ENCODE measurements around the gene LMF2. TPM values are rescaled to one million over a fixed set of nuclear protein-coding genes. Genes with fewer than 3 reads are reported as not detected.

Gene LMF2
- total and polyA plus RNA-seq, 2 of the 4 experiments (the other 2 are of a cell fraction) = 16.8 to 82.6 TPM

DNA sequence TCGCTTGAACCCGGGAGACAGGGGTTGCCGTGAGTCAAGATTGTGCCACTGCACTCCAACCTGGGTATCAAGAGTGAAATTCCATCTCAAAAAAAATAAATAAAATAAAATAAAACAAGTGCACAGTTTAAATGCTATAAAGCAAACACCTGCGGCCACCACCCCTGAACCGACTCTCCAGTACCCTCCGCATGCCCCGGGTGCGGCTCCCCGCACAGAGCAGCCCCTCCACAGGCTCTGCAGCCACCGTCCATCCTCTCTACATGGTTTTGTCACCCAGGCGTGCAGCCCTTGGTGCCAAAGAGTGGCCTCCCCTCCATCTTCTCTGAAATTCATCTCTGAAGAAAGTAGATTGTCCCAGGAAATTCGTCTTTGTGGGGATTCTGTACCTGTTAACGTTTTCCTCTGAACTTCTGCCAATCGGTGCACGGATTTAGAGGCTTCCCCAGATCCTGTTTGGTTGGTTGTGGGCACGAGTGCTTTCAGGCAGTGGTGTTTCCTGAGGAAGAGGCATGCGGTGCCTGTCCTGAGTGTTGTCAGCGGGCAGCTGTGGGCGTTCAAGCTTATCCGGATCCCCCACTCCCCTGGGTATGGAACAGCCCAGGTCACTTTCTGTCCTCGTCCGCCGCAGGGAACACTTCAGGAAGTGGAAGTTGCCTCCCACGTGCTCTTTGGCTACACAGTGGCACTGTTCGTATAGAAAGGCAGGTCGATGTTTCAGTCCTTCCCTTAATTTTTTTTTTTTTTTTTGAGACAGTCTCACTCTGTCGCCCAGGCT, 16.8 kb downstream of the LMF2 start:
- 80% methylated on average over 10 of the region's 27 CpGs; no CpG with 5 or more reads in 1 of the 2 experiments for WGBS, 2 experiments (ENCODE audit: extremely low coverage in 2 of 2, insufficient read length in 1 of 2)
- dilution Hi-C loops (cut with HindIII; ENCODE audit: low sequenced_read_pairs, unreplicated experiment) = no loop called here

More for the DNA sequence above, 16.8 kb downstream of the LMF2 start:
- POLR2A ChIA-PET (ENCODE audit: unreplicated experiment) = no interaction called here
- BruUV-seq (replicated peaks) = no TSS peak
- no peaks in the 10 kb centered on the region for H3K9me3 ChIP-seq (ENCODE audit: control insufficient read depth, insufficient read depth, low read length)
- H2BK20ac ChIP-seq (ENCODE audit: low read depth, low read length) = no peak overlapping the region
- intact Hi-C loops (cut with micrococcal nuclease) (no loop called here), in situ Hi-C loops (cut with MboI; ENCODE audit: low sequenced_read_pairs) (no loop called here)
- no peaks in the 10 kb centered on the region for H3K36me3 ChIP-seq (ENCODE audit: control insufficient read depth, insufficient read depth, low read length)
- no peak overlapping the region for H3K9ac ChIP-seq (ENCODE audit: low read depth, low read length)
- CTCF ChIA-PET = interaction anchor here (1.0 kb wide), 1 partner anchor 8 kb away, joined by 4 read pairs; no protein-coding TSS in a partner anchor
- H4K20me1 ChIP-seq (ENCODE audit: insufficient read depth, low read length) = no peaks in the 10 kb centered on the region
- ATAC-seq (ENCODE audit: low read depth) (no peak), DNase-seq (no peak)
- H3K18ac ChIP-seq (ENCODE audit: low read depth, low read length) = no peak overlapping the region
- no peak overlapping the region for H2AK9ac ChIP-seq (replicated peaks; ENCODE audit: low read depth, low read length, poor library complexity)
- H3K14ac ChIP-seq (replicated peaks; ENCODE audit: low read depth, low read length) = no peak overlapping the region
- peaks cover 2% of the 10 kb centered on the region for H3K27me3 ChIP-seq (ENCODE audit: control insufficient read depth, insufficient read depth, low read length)
- no peak overlapping the region for H3K4me3 ChIP-seq (ENCODE audit: insufficient read depth, low read depth, low read length)
- H2BK120ac ChIP-seq (ENCODE audit: low read depth, low read length) = no peak overlapping the region
- H3K23ac ChIP-seq (ENCODE audit: low read depth, low read length) = no peak overlapping the region
- H4K91ac ChIP-seq (ENCODE audit: insufficient read depth, low read depth, low read length) = no peak overlapping the region
- H2AFZ ChIP-seq (replicated peaks; ENCODE audit: low read length, poor library complexity) = peak overlapping the region; percentile 8
- no peak overlapping the region for H4K8ac ChIP-seq (ENCODE audit: low read depth in 2 of 2, low read length in 2 of 2)
- H3K9me1 ChIP-seq (ENCODE audit: insufficient read depth, low read length) = no peaks in the 10 kb centered on the region
- no peak overlapping the region for H3K56ac ChIP-seq (ENCODE audit: extremely low read depth, insufficient read depth, low read length)
- no peak overlapping the region for H3K27ac ChIP-seq (ENCODE audit: insufficient read depth, low read length)
- no peaks in the 10 kb centered on the region for H3K79me1 ChIP-seq (ENCODE audit: low read depth in 1 of 2, low read length in 2 of 2)
- no peak overlapping the region for H4K5ac ChIP-seq (ENCODE audit: low read depth, low read length)
- H2AK5ac ChIP-seq (ENCODE audit: low read depth, low read length) = no peak overlapping the region
- H2BK5ac ChIP-seq (ENCODE audit: low read depth, low read length, poor library complexity, severe bottlenecking) = no peak overlapping the region
- H3K4me2 ChIP-seq (ENCODE audit: low read depth, low read length) = no peak overlapping the region
- TF ChIP-seq RAD21 (IDR thresholded peaks at IDR 0.05; ENCODE audit: low read length) (no peak), POLR2A (IDR thresholded peaks at IDR 0.05; ENCODE audit: low read depth, low read length) (no peak), RCOR1 (IDR thresholded peaks at IDR 0.05; ENCODE audit: insufficient replicate concordance, low read length) (no peak)
- H3K4ac ChIP-seq (ENCODE audit: low read depth, low read length) = no peak overlapping the region
- H2BK15ac ChIP-seq (ENCODE audit: low read depth, low read length) = no peak overlapping the region
- no peaks in the 10 kb centered on the region for H3K4me1 ChIP-seq (ENCODE audit: control insufficient read depth, insufficient read depth, low read length)

Measured in IMR-90 (cell line).